MM.1S (cell line): ENCODE results near the gene ARHGAP26.

Experiments used
- EZH2 ChIP-seq: fragments of 300-600 bp; sonication (generic); optimal IDR thresholded peaks from 2 replicates; pipeline ENCODE3; 2017; ENCODE audit warnings: low read depth, mild to moderate bottlenecking, antibody characterized with exemption, low read length, mixed read lengths
- EZH2phosphoT487 ChIP-seq: fragments of 300-600 bp; sonication (generic); IDR thresholded peaks from 2 replicates; pipeline ENCODE4 v1.6.1; 2018; ENCODE audit warnings: antibody characterized with exemption, low read length
- TF ChIP-seq, protein P1 (sequence below): fragments of 300-600 bp; sonication (generic); IDR thresholded peaks from 2 replicates; pipeline ENCODE4 v1.5.1; 2016; ENCODE audit warnings: antibody characterized with exemption, low read length, mixed read lengths

GRCh38 chr5:143147383-143147782, 377.2 kb downstream of the ARHGAP26 start:
- TF ChIP-seq EZH2phosphoT487 (no peak), EZH2 (no peak)
- TF ChIP-seq, protein P1, sequence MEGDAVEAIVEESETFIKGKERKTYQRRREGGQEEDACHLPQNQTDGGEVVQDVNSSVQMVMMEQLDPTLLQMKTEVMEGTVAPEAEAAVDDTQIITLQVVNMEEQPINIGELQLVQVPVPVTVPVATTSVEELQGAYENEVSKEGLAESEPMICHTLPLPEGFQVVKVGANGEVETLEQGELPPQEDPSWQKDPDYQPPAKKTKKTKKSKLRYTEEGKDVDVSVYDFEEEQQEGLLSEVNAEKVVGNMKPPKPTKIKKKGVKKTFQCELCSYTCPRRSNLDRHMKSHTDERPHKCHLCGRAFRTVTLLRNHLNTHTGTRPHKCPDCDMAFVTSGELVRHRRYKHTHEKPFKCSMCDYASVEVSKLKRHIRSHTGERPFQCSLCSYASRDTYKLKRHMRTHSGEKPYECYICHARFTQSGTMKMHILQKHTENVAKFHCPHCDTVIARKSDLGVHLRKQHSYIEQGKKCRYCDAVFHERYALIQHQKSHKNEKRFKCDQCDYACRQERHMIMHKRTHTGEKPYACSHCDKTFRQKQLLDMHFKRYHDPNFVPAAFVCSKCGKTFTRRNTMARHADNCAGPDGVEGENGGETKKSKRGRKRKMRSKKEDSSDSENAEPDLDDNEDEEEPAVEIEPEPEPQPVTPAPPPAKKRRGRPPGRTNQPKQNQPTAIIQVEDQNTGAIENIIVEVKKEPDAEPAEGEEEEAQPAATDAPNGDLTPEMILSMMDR: no peak
